Stimulated activated naive CD8-positive, alpha-beta T cell treated with anti-CD3 and anti-CD28 coated beads, Interleukin-15, Interleukin-2, amounts not matched to agents 100 ng/mL and 50 ng/mL, for 24 hours (primary cell): ENCODE data around the gene ENG.
"Not testable (repeated sequence)": the region's sequence is repeated elsewhere in the genome, so short reads cannot be mapped to it uniquely, and the experiment has no call there.

Source experiments
- H3K27ac Mint-ChIP-seq: one replicate; pipeline ENCODE4 v1.8.0; 2021; ENCODE audit warnings: mild to moderate bottlenecking, mixed read lengths
- H3K27me3 Mint-ChIP-seq: one replicate; pipeline ENCODE4 v1.8.0; 2021; ENCODE audit warnings: mixed read lengths
- H3K36me3 Mint-ChIP-seq: one replicate; pipeline ENCODE4 v1.8.0; 2021; ENCODE audit warnings: low read depth, mixed read lengths
- H3K4me1 Mint-ChIP-seq: one replicate; pipeline ENCODE4 v1.8.0; 2021; ENCODE audit warnings: low read depth, mixed read lengths
- H3K4me3 Mint-ChIP-seq: one replicate; pipeline ENCODE4 v1.8.0; 2021; ENCODE audit warnings: mild to moderate bottlenecking, mixed read lengths
- H3K9me3 Mint-ChIP-seq: one replicate; pipeline ENCODE4 v1.8.0; 2021; ENCODE audit warnings: mixed read lengths

The ENG gene

GRCh38 chr9:127847833-127848755 lies 6.4 kb downstream of the ENG start:
- Mint-ChIP-seq H3K27ac (no peak overlapping the region), H3K4me3 (no peak overlapping the region), H3K9me3 (peaks cover 13% of the 10 kb centered on the region), H3K36me3 (peaks cover 38% of the 10 kb centered on the region), H3K27me3 (no peaks in the 10 kb centered on the region), H3K4me1 (peaks cover 16% of the 10 kb centered on the region)

GRCh38 chr9:127847178-127847510 lies 7.3 kb downstream of the ENG start:
- Mint-ChIP-seq H3K9me3 (peaks cover 13% of the 10 kb centered on the region), H3K4me1 (peaks cover 6% of the 10 kb centered on the region), H3K4me3 (no peak overlapping the region), H3K27me3 (no peaks in the 10 kb centered on the region), H3K27ac (no peak overlapping the region), H3K36me3 (peaks cover 33% of the 10 kb centered on the region)

- Mint-ChIP-seq H3K4me1 (peaks cover 1% of the 10 kb centered on the region), H3K27me3 (no peaks in the 10 kb centered on the region), H3K27ac (no peak overlapping the region), H3K4me3 (no peak overlapping the region), H3K36me3 (peaks cover 34% of the 10 kb centered on the region), H3K9me3 (peaks cover 13% of the 10 kb centered on the region)
Observed at GRCh38 chr9:127846443-127847177, 7.8 kb downstream of the ENG start.

- H3K4me1 Mint-ChIP-seq, H3K4me3 Mint-ChIP-seq, H3K27ac Mint-ChIP-seq, H3K27me3 Mint-ChIP-seq: not testable (repeated sequence)
- peaks cover 31% of the 10 kb centered on the region for H3K36me3 Mint-ChIP-seq
- H3K9me3 Mint-ChIP-seq = peaks cover 13% of the 10 kb centered on the region
Observed at GRCh38 chr9:127845619-127846018, 8.8 kb downstream of the ENG start.

GRCh38 chr9:127844821-127845359 lies 9.6 kb downstream of the ENG start:
- H3K9me3 Mint-ChIP-seq = peaks cover 13% of the 10 kb centered on the region
- no peaks in the 10 kb centered on the region for H3K4me1 Mint-ChIP-seq
- no peak overlapping the region for H3K4me3 Mint-ChIP-seq
- H3K36me3 Mint-ChIP-seq = peaks cover 25% of the 10 kb centered on the region
- no peaks in the 10 kb centered on the region for H3K27me3 Mint-ChIP-seq
- H3K27ac Mint-ChIP-seq = no peak overlapping the region

- Mint-ChIP-seq H3K9me3 (no peaks in the 10 kb centered on the region), H3K27me3 (no peaks in the 10 kb centered on the region), H3K36me3 (peaks cover 8% of the 10 kb centered on the region), H3K27ac (no peak overlapping the region), H3K4me1 (peaks cover 4% of the 10 kb centered on the region), H3K4me3 (no peak overlapping the region)
Observed at GRCh38 chr9:127841087-127841835, 13.2 kb downstream of the ENG start.

- Mint-ChIP-seq H3K27ac (no peak overlapping the region), H3K36me3 (peaks cover 8% of the 10 kb centered on the region), H3K4me1 (peaks cover 20% of the 10 kb centered on the region), H3K9me3 (no peaks in the 10 kb centered on the region), H3K4me3 (no peak overlapping the region), H3K27me3 (no peaks in the 10 kb centered on the region)
Observed at GRCh38 chr9:127838375-127839078, 15.9 kb downstream of the ENG start.

- H3K36me3 Mint-ChIP-seq = peaks cover 8% of the 10 kb centered on the region
- H3K9me3 Mint-ChIP-seq = no peaks in the 10 kb centered on the region
- no peaks in the 10 kb centered on the region for H3K27me3 Mint-ChIP-seq
- peaks cover 30% of the 10 kb centered on the region for H3K4me1 Mint-ChIP-seq
- H3K4me3 Mint-ChIP-seq = no peak overlapping the region
- no peak overlapping the region for H3K27ac Mint-ChIP-seq
Observed at GRCh38 chr9:127837346-127837745, 17.1 kb downstream of the ENG start.

- H3K4me3 Mint-ChIP-seq, H3K9me3 Mint-ChIP-seq, H3K36me3 Mint-ChIP-seq, H3K27ac Mint-ChIP-seq, H3K27me3 Mint-ChIP-seq: not testable (repeated sequence)
- peaks cover 32% of the 10 kb centered on the region for H3K4me1 Mint-ChIP-seq
Observed at GRCh38 chr9:127836561-127836960, 17.9 kb downstream of the ENG start.

- H3K27me3 Mint-ChIP-seq = no peaks in the 10 kb centered on the region
- H3K9me3 Mint-ChIP-seq = no peaks in the 10 kb centered on the region
- no peak overlapping the region for H3K4me3 Mint-ChIP-seq
- peak overlapping the region; percentile 65 for H3K27ac Mint-ChIP-seq
- H3K36me3 Mint-ChIP-seq = no peaks in the 10 kb centered on the region
- peaks cover 32% of the 10 kb centered on the region for H3K4me1 Mint-ChIP-seq
Observed at GRCh38 chr9:127835991-127836516, 18.4 kb downstream of the ENG start.

- Mint-ChIP-seq H3K27ac (peak overlapping the region; percentile 77), H3K36me3 (no peaks in the 10 kb centered on the region), H3K9me3 (no peaks in the 10 kb centered on the region), H3K27me3 (no peaks in the 10 kb centered on the region), H3K4me3 (no peak overlapping the region), H3K4me1 (peaks cover 32% of the 10 kb centered on the region)
Observed at GRCh38 chr9:127833555-127833954, 20.9 kb downstream of the ENG start.

GRCh38 chr9:127832248-127832647 lies 22.2 kb downstream of the ENG start:
- H3K36me3 Mint-ChIP-seq = no peaks in the 10 kb centered on the region
- no peak overlapping the region for H3K4me3 Mint-ChIP-seq
- peak overlapping the region; percentile 74 for H3K27ac Mint-ChIP-seq
- H3K27me3 Mint-ChIP-seq = no peaks in the 10 kb centered on the region
- peaks cover 32% of the 10 kb centered on the region for H3K4me1 Mint-ChIP-seq
- H3K9me3 Mint-ChIP-seq = no peaks in the 10 kb centered on the region

- no peaks in the 10 kb centered on the region for H3K27me3 Mint-ChIP-seq
- H3K9me3 Mint-ChIP-seq = no peaks in the 10 kb centered on the region
- H3K27ac Mint-ChIP-seq = no peak overlapping the region
- no peak overlapping the region for H3K4me3 Mint-ChIP-seq
- peaks cover 16% of the 10 kb centered on the region for H3K4me1 Mint-ChIP-seq
- no peaks in the 10 kb centered on the region for H3K36me3 Mint-ChIP-seq
Observed at GRCh38 chr9:127829205-127829906, 25.1 kb downstream of the ENG start.
